Measurements from ENCODE around the gene TARS1. TPM values are rescaled to one million over a fixed set of nuclear protein-coding genes. Genes with fewer than 3 reads are reported as not detected.
"Not testable (repeated sequence)": the region's sequence is repeated elsewhere in the genome, so short reads cannot be mapped to it uniquely, and the experiment has no call there.

TARS1 gene
- total RNA-seq, 2 experiments from 2014 or later = 31.3 to 32.0 TPM

- Histone ChIP-seq H3K4me3 (ENCODE audit: low read length) (no peak overlapping the region), H3K9me3 (ENCODE audit: control insufficient read depth in 1 of 2, insufficient read depth in 1 of 2, low read length in 2 of 2) (no peaks in the 10 kb centered on the region), H3K36me3 (ENCODE audit: insufficient read depth, low read length) (no peaks in the 10 kb centered on the region), H3K27ac (ENCODE audit: low read depth in 1 of 2, low read length in 2 of 2) (no peak overlapping the region), H3K4me1 (ENCODE audit: insufficient read depth, low read length) (no peaks in the 10 kb centered on the region), H3K27me3 (ENCODE audit: control insufficient read depth in 1 of 2, insufficient read depth in 2 of 2, low read length in 2 of 2) (no peaks in the 10 kb centered on the region)
- TF ChIP-seq CTCF (IDR thresholded peaks at IDR 0.05) = no peak
- H3K9me3 Mint-ChIP-seq = no peaks in the 10 kb centered on the region
- H3K4me1 Mint-ChIP-seq (ENCODE audit: low read depth) = no peaks in the 10 kb centered on the region
- ATAC-seq (ENCODE audit: poor library complexity) = no peak
- ChIA-PET CTCF (no interaction called here), POLR2A (no interaction called here)
- H3K36me3 Mint-ChIP-seq (ENCODE audit: low read depth) = no peaks in the 10 kb centered on the region
- H3K4me3 Mint-ChIP-seq = no peak overlapping the region
- DNase-seq = no peak
- no peaks in the 10 kb centered on the region for H3K27me3 Mint-ChIP-seq
- intact Hi-C loops (cut with DNase I, micrococcal nuclease) = no loop called here
- H3K27ac Mint-ChIP-seq = no peak overlapping the region
These were observed 68.3 kb downstream of the TARS1 start for GRCh38 chr5:33509036-33509435.

GRCh38 chr5:33513462-33514185 lies 72.9 kb downstream of the TARS1 start:
- CTCF ChIA-PET = no interaction called here
- no peak overlapping the region for H3K27ac Mint-ChIP-seq
- no peak overlapping the region for H3K4me3 Mint-ChIP-seq
- ATAC-seq (ENCODE audit: poor library complexity) (no peak), DNase-seq (no peak)
- Histone ChIP-seq H3K36me3 (ENCODE audit: insufficient read depth, low read length) (no peaks in the 10 kb centered on the region), H3K27ac (ENCODE audit: low read depth in 1 of 2, low read length in 2 of 2) (no peak overlapping the region), H3K4me3 (ENCODE audit: low read length) (no peak overlapping the region), H3K27me3 (ENCODE audit: control insufficient read depth in 1 of 2, insufficient read depth in 2 of 2, low read length in 2 of 2) (no peaks in the 10 kb centered on the region), H3K4me1 (ENCODE audit: insufficient read depth, low read length) (no peaks in the 10 kb centered on the region), H3K9me3 (ENCODE audit: control insufficient read depth in 1 of 2, insufficient read depth in 1 of 2, low read length in 2 of 2) (no peaks in the 10 kb centered on the region)
- H3K36me3 Mint-ChIP-seq (ENCODE audit: low read depth) = no peaks in the 10 kb centered on the region
- TF ChIP-seq CTCF (IDR thresholded peaks at IDR 0.05) = no peak
- intact Hi-C loops (cut with DNase I, micrococcal nuclease) = no loop called here
- H3K4me1 Mint-ChIP-seq (ENCODE audit: low read depth) = no peaks in the 10 kb centered on the region
- H3K9me3 Mint-ChIP-seq = no peaks in the 10 kb centered on the region
- POLR2A ChIA-PET = no interaction called here
- no peaks in the 10 kb centered on the region for H3K27me3 Mint-ChIP-seq

GRCh38 chr5:33515366-33515765 lies 74.6 kb downstream of the TARS1 start:
- H3K9me3 Mint-ChIP-seq; H3K27ac ChIP-seq (ENCODE audit: low read depth in 1 of 2, low read length in 2 of 2); H3K4me3 ChIP-seq (ENCODE audit: low read length); H3K4me1 ChIP-seq (ENCODE audit: insufficient read depth, low read length); CTCF ChIA-PET; H3K36me3 ChIP-seq (ENCODE audit: insufficient read depth, low read length); H3K27me3 ChIP-seq (ENCODE audit: control insufficient read depth in 1 of 2, insufficient read depth in 2 of 2, low read length in 2 of 2); POLR2A ChIA-PET; ATAC-seq (ENCODE audit: poor library complexity); H3K4me1 Mint-ChIP-seq (ENCODE audit: low read depth); H3K9me3 ChIP-seq (ENCODE audit: control insufficient read depth in 1 of 2, insufficient read depth in 1 of 2, low read length in 2 of 2); H3K36me3 Mint-ChIP-seq (ENCODE audit: low read depth); intact Hi-C loops (cut with DNase I, micrococcal nuclease); H3K27me3 Mint-ChIP-seq; H3K4me3 Mint-ChIP-seq; H3K27ac Mint-ChIP-seq; DNase-seq: not testable (repeated sequence)

- no peaks in the 10 kb centered on the region for H3K9me3 Mint-ChIP-seq
- no peak for ATAC-seq (ENCODE audit: poor library complexity)
- peaks cover 7% of the 10 kb centered on the region for H3K27me3 Mint-ChIP-seq
- H3K4me1 Mint-ChIP-seq (ENCODE audit: low read depth) = no peaks in the 10 kb centered on the region
- TF ChIP-seq CTCF (IDR thresholded peaks at IDR 0.05) = no peak
- ChIA-PET POLR2A (no interaction called here), CTCF (no interaction called here)
- no peaks in the 10 kb centered on the region for H3K36me3 ChIP-seq (ENCODE audit: insufficient read depth, low read length)
- no peaks in the 10 kb centered on the region for H3K36me3 Mint-ChIP-seq (ENCODE audit: low read depth)
- H3K4me3 ChIP-seq (ENCODE audit: low read length) = no peak overlapping the region
- no peak overlapping the region for H3K27ac ChIP-seq (ENCODE audit: low read depth in 1 of 2, low read length in 2 of 2)
- no peaks in the 10 kb centered on the region for H3K27me3 ChIP-seq (ENCODE audit: control insufficient read depth in 1 of 2, insufficient read depth in 2 of 2, low read length in 2 of 2)
- no peaks in the 10 kb centered on the region for H3K9me3 ChIP-seq (ENCODE audit: control insufficient read depth in 1 of 2, insufficient read depth in 1 of 2, low read length in 2 of 2)
- intact Hi-C loops (cut with DNase I, micrococcal nuclease) = no loop called here
- H3K27ac Mint-ChIP-seq = no peak overlapping the region
- H3K4me3 Mint-ChIP-seq = no peak overlapping the region
- no peak for DNase-seq
- H3K4me1 ChIP-seq (ENCODE audit: insufficient read depth, low read length) = no peaks in the 10 kb centered on the region
These were observed 75.7 kb downstream of the TARS1 start for GRCh38 chr5:33516421-33516820.

Data from CD4-positive, alpha-beta T cell (primary cell).